GM19372 (cell line): ENCODE results near the gene FRMD4B.
A peak's percentile ranks its signal among the peaks of the same experiment; 100 is the strongest.
"Not testable (repeated sequence)": the region's sequence is repeated elsewhere in the genome, so short reads cannot be mapped to it uniquely, and the experiment has no call there.

Experiments
- ATAC-seq: cut with Tn5 transposase; IDR thresholded peaks from one replicate; pipeline ENCODE4 v1.9.1; 2021; ENCODE audit warnings: mild to moderate bottlenecking, low read depth, moderate library complexity; ENCODE audit not compliant: unreplicated experiment

FRMD4B gene

GRCh38 chr3:69252141-69252540 is 133.7 kb downstream of the FRMD4B start:
- ATAC-seq: no peak

- ATAC-seq: no peak
These were observed 134.6 kb downstream of the FRMD4B start for GRCh38 chr3:69251078-69251805.

- ATAC-seq: no peak
These were observed 135.9 kb downstream of the FRMD4B start for GRCh38 chr3:69250014-69250413.

GRCh38 chr3:69249001-69249400 is 136.9 kb downstream of the FRMD4B start:
- no peak for ATAC-seq

GRCh38 chr3:69248436-69248835 is 137.5 kb downstream of the FRMD4B start:
- no peak for ATAC-seq

- no peak for ATAC-seq
These were observed 139.3 kb downstream of the FRMD4B start for GRCh38 chr3:69246612-69247011.

- ATAC-seq: no peak
These were observed 141.8 kb downstream of the FRMD4B start for GRCh38 chr3:69244039-69244438.

- no peak for ATAC-seq
These were observed 144.1 kb downstream of the FRMD4B start for GRCh38 chr3:69241769-69242168.

- ATAC-seq: peak; percentile 51
These were observed 145.0 kb downstream of the FRMD4B start for GRCh38 chr3:69240651-69241568.

- no peak for ATAC-seq
These were observed 146.8 kb downstream of the FRMD4B start for GRCh38 chr3:69239063-69239462.

- no peak for ATAC-seq
These were observed 148.8 kb downstream of the FRMD4B start for GRCh38 chr3:69236812-69237707.

GRCh38 chr3:69235882-69236281 is 150.0 kb downstream of the FRMD4B start:
- ATAC-seq: no peak

GRCh38 chr3:69235227-69235626 is 150.7 kb downstream of the FRMD4B start:
- not testable (repeated sequence) for ATAC-seq

- no peak for ATAC-seq
These were observed 153.4 kb downstream of the FRMD4B start for GRCh38 chr3:69232482-69232881.

GRCh38 chr3:69231929-69232440 is 153.9 kb downstream of the FRMD4B start:
- ATAC-seq: no peak

- ATAC-seq: no peak
These were observed 159.8 kb downstream of the FRMD4B start for GRCh38 chr3:69226071-69226470.

- ATAC-seq: no peak
These were observed 166.7 kb downstream of the FRMD4B start for GRCh38 chr3:69219101-69219708.

- no peak for ATAC-seq
These were observed 167.8 kb downstream of the FRMD4B start for GRCh38 chr3:69218079-69218478.

GRCh38 chr3:69216981-69217380 is 168.9 kb downstream of the FRMD4B start:
- ATAC-seq: no peak

GRCh38 chr3:69214241-69214640 is 171.6 kb downstream of the FRMD4B start:
- ATAC-seq: no peak
